Memory B cell (primary cell): ENCODE data around the gene GPRIN2.
A peak's percentile ranks its signal among the peaks of the same experiment; 100 is the strongest.
"Not testable (repeated sequence)": the region's sequence is repeated elsewhere in the genome, so short reads cannot be mapped to it uniquely, and the experiment has no call there.

ENCODE experiments used
- ATAC-seq: fragments of 150-1000 bp; cut with Tn5 transposase; 2 replicates; pipeline ENCODE4 v1.10.0; 2021; ENCODE audit warnings: low read depth, mild to moderate bottlenecking, moderate library complexity
- DNase-seq, 2 donors: peaks; one replicate each; pipeline ENCODE4 v3.0.0; 2022; ENCODE audit warnings: low spot score in 2 of 2
- H3K27ac Mint-ChIP-seq: one replicate; pipeline ENCODE4 v1.8.0; 2022; ENCODE audit warnings: mild to moderate bottlenecking, moderate library complexity, mixed read lengths
- H3K27me3 Mint-ChIP-seq: one replicate; pipeline ENCODE4 v1.8.0; 2022; ENCODE audit warnings: mixed read lengths
- H3K36me3 Mint-ChIP-seq: one replicate; pipeline ENCODE4 v1.8.0; 2022; ENCODE audit warnings: mild to moderate bottlenecking, mixed read lengths
- H3K4me1 Mint-ChIP-seq: one replicate; pipeline ENCODE4 v1.8.0; 2022; ENCODE audit warnings: mixed read lengths
- H3K4me3 Mint-ChIP-seq: one replicate; pipeline ENCODE4 v1.8.0; 2022; ENCODE audit warnings: mild to moderate bottlenecking, moderate library complexity, mixed read lengths
- H3K9me3 Mint-ChIP-seq: one replicate; pipeline ENCODE4 v1.8.0; 2022; ENCODE audit warnings: mixed read lengths

The GPRIN2 gene

DNA sequence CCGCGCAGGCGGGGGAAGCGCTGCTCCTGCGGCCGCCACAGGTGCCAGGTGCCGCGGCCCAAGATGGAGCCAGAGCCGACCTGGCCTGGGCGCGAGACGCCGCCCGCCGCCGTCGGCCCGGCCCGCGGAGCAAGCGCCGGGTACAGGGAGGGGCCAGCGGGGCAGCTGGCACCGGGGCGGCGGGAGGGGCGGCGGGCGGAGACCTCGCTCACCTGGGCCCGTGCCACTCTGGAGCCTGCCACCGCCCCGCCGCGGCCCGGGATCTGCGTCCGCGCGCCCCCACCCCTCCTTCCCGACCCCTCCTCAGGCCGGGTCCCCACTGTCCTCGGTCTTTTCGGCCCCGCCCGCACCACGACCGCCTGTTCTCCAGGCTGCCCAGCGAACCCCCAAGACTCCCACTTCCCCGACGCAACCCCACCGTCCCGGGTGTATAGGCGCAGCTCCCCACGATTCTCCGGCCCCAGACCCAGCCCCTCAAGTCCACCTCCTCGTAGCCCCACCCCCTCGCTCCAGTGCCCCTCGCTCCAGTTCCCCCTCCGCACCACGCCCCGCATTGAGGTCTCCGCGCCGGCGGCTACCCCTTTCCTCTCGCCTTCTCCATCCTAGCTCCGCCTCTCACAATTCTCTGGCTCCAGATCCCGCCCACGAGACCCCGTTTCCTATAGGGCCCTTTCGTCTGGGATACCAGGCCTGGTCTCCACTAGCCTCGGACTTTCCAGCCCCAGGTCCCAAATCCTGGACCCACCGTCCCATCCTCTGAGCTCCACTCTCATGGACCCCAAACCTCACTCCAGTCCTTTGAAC lies at the start of gene GPRIN2:
Gene GPRIN2 (minus strand): TSS at position 144 of the 804 bp plus-strand sequence. CDS start 5,922 bp downstream, outside the sequence.
- DNase-seq: peak in 1 of 2 donors; percentile 10
- no peaks in the 10 kb centered on the region for H3K9me3 Mint-ChIP-seq
- no peak within 1 kb of the TSS for H3K27ac Mint-ChIP-seq
- peaks cover 3% of the 10 kb centered on the region for H3K36me3 Mint-ChIP-seq
- H3K4me1 Mint-ChIP-seq: peaks cover 14% of the 10 kb centered on the region
- H3K27me3 Mint-ChIP-seq: peaks cover 21% of the 10 kb centered on the region
- H3K4me3 Mint-ChIP-seq: peak within 1 kb of the TSS; percentile 84
- ATAC-seq: peak; percentile 41

DNA sequence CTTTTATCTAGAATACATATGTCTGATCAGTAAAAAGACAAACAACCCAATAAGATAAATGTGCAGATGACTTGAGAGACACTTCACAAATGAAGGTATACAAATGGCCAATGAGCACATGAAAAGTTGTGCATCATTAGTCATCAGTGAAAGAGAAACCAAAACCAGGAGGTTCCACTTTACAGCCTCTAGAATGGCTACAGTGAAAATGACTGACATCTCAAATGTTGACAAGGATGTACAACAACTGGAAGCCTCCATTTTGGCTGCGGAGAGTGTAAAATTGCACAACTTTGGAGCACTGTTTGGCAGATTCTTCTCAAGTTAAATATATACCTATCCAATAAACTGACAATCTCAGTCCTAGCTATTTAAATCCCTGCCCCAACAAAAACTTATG lies 44.1 kb upstream of the GPRIN2 start:
- peak; percentile 68 for ATAC-seq
- H3K9me3 Mint-ChIP-seq, H3K27me3 Mint-ChIP-seq, DNase-seq, H3K4me1 Mint-ChIP-seq, H3K36me3 Mint-ChIP-seq, H3K27ac Mint-ChIP-seq, H3K4me3 Mint-ChIP-seq: not testable (repeated sequence)

DNA sequence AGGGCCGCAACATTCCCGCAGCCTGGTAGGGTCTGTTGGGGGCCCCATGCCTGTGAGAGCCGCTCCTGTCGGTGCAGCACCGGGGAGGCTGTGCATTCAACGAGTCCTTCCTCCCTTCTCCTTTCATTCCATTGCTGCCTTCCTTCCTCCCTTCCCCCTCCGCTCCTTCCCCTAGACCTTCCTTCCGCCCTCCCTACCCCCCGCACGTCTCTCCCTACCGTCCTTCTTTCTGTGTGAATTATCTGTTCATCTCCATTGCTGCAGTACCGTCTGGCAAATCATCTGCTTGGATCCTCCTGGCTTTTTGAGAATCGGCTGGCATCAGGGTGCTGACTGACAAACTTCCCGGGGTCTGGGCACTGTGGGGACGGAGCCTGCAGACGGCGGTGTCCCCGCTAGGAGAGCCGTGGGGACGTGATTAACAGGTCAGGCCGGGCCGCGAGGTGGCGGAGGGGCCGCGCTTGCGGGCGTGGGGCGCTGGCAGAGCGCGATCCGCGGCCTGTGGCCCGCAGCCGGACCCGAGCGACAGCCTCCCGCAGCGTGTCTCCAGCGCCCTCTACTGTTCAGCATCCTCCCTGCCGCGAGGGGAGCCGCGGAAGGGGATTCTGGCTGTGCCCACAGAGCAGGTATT lies 41.3 kb upstream of the GPRIN2 start:
- H3K36me3 Mint-ChIP-seq, H3K27me3 Mint-ChIP-seq, H3K9me3 Mint-ChIP-seq, H3K27ac Mint-ChIP-seq, H3K4me1 Mint-ChIP-seq: not testable (repeated sequence)
- ATAC-seq (peak; percentile 85), DNase-seq (peak in 1 of 2 donors; percentile 11)
- peak overlapping the region; percentile 39 for H3K4me3 Mint-ChIP-seq

DNA sequence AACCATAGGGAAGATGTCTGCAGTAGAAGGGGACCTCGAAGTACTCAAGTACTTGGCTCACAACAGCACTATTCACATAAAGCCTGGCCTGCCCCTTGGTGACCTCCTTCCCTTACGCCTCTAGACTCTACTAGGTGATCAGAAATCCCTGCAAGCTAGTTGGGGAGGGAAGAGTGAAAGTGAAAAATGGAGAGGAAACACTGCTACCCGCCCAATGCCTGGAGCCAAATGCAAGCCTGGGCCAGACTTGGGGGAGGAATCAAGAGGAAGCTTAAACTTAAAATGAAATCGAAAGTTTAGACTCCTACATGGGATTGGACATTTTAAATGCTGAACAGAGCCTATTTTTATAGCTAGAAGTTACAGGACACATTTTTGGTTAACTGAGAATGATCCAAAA lies 40.1 kb upstream of the GPRIN2 start:
- ATAC-seq, H3K27ac Mint-ChIP-seq, H3K4me3 Mint-ChIP-seq, DNase-seq, H3K27me3 Mint-ChIP-seq, H3K36me3 Mint-ChIP-seq, H3K9me3 Mint-ChIP-seq, H3K4me1 Mint-ChIP-seq: not testable (repeated sequence)

DNA sequence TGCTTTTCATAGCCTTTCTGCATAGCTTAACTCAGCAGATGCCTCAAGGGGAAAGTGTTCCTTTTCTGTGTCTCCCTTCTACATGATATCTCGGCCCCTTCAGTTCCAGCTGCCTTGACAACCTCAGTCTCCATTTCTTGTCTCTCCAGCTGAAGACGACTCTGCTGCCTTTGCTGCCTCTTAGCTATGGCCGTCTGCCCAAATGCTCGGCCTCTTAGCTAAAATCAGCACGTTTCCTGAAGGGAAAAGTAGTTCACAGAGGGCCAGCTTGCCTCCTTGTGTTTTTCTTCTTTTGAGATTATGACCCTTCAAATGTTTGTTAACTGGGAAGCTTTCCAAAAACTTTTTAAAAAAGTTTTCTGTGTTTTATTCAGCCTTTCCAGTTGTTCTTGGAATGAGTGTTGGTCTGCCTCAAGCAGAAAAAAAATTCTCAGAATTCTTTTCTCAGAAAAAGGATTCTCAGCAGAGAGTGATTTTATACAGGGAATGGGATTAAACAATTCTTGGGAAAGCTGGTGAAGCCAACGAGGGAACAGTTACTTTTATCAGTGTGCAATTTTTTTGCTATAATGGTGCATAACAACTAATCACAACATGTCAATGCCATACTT lies 38.1 kb upstream of the GPRIN2 start:
- not testable (repeated sequence) for H3K36me3 Mint-ChIP-seq, DNase-seq, ATAC-seq, H3K27me3 Mint-ChIP-seq, H3K9me3 Mint-ChIP-seq, H3K4me1 Mint-ChIP-seq, H3K27ac Mint-ChIP-seq, H3K4me3 Mint-ChIP-seq

DNA sequence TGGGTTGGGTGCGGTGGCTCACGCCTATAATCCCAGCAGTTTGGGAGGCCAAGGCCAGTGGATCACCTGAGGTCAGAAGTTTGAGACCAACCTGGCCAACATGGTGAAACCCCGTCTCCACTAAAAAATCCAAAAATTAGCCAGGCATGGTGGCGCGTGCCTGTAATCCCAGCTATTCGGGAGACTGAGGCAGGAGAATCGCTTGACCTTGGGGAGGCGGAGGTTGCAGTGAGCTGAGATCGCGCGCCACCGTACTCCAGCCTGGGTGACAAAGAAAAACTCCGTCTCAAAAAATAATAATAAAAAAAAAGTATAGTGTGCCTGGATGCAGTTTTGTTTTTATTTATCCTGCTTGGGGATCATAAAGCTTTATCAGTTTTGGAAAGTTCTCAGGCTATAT lies 36.8 kb upstream of the GPRIN2 start:
- not testable (repeated sequence) for H3K4me3 Mint-ChIP-seq, H3K4me1 Mint-ChIP-seq, ATAC-seq, H3K36me3 Mint-ChIP-seq, H3K27ac Mint-ChIP-seq, DNase-seq, H3K27me3 Mint-ChIP-seq, H3K9me3 Mint-ChIP-seq

DNA sequence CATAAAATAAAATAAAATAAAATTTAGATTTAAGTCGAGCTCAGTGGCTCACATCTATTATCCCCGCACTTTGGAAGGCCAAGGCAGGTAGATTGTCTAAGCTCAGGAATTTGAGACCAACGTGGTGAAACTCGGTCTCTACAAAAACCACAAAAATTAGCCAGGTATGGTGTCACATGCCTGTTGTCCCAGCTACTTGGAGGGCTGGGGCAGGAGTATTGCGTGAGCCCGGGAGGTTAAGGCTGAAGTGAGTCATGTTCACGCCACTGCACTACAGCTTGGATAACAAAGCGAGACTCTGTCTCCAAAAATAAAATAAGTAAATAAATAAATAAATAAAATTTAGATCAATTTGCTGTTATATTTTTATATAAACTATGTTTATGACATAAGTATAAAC lies 34.6 kb upstream of the GPRIN2 start:
- not testable (repeated sequence) for H3K4me3 Mint-ChIP-seq, H3K9me3 Mint-ChIP-seq, ATAC-seq, H3K36me3 Mint-ChIP-seq, H3K27ac Mint-ChIP-seq, H3K27me3 Mint-ChIP-seq, DNase-seq, H3K4me1 Mint-ChIP-seq

DNA sequence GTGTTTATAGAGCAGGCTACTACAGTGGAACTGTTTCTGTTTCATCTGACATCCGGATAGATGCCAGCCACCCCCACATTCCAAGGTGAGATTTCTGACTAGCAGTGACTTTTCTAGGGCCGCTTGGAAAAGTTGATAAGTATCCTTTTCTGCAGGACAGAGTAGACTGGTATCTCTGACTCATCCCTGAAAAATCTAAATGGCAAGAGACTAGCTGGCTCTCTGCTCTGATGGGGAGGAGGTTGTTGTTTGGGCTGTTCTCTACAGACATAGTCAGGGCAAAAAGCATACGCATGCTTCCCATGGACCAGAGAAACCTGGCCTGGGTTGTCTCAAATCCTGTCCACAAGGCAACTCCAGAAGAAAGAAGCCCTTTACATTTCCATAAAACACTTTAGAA lies 33.1 kb upstream of the GPRIN2 start:
- not testable (repeated sequence) for ATAC-seq, H3K36me3 Mint-ChIP-seq, DNase-seq, H3K4me3 Mint-ChIP-seq, H3K4me1 Mint-ChIP-seq, H3K9me3 Mint-ChIP-seq, H3K27me3 Mint-ChIP-seq, H3K27ac Mint-ChIP-seq

DNA sequence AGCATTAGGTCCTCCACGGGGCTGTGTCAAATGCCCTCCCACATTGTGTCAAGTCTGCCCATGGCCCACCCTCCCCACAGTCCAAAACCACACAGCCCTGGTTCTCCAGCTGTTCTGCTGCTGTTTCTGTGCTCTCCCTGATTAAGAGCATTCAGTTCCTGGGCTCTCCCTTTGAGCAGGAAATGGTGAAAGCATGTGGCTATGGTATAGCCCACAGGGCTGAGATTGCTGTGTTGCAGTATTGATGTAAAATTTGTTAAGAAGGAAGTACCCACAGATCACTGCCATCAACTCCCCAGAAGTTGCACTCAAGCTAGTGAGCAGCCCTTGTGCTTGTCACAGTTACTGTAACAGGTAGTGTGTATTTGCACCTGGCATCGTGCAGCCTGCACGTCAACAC lies 31.8 kb upstream of the GPRIN2 start:
- not testable (repeated sequence) for H3K9me3 Mint-ChIP-seq, H3K4me3 Mint-ChIP-seq, H3K4me1 Mint-ChIP-seq, DNase-seq, H3K27ac Mint-ChIP-seq, H3K27me3 Mint-ChIP-seq, ATAC-seq, H3K36me3 Mint-ChIP-seq

DNA sequence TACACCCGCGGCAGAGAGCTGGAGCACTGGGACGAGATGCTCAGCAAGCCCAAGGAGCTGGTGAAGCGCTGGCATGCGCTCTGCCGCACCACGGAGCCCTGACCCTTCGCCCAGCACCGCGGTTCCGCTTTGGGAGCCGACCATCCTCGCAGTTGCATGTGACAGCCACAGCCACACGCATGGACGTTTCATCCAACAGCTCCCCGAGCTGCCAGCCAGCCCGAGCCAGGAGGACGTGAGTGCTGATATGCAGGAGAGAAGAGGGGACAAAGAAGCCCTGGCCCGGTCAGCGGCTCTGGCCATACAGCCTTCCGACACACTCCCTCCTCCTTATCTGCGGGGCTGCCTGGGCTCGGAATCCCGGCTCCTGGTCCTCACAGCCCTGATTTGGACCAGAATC lies 31.1 kb upstream of the GPRIN2 start:
- not testable (repeated sequence) for DNase-seq, H3K27ac Mint-ChIP-seq, H3K27me3 Mint-ChIP-seq, H3K36me3 Mint-ChIP-seq, H3K4me1 Mint-ChIP-seq, H3K9me3 Mint-ChIP-seq, ATAC-seq, H3K4me3 Mint-ChIP-seq

DNA sequence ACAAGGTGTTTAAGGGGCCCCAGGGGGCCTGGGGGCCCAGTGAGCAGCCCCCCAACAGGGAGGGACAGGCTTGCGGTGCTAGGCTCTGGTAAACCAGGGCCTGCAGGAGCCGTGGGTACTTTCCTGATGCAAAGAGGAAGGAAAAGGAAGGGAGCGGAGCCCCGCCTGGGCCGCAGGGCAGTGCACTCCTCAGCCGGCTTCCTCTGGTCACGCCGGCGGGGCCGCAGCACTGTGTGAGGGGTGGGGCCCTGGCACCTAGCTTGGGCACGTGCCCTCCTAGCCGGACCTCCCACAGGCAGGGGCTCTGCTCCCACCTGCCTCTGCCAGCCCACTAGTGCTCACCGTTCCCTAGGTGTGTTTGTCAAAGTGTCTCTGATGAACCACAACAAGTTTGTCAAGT lies 28.8 kb upstream of the GPRIN2 start:
- ATAC-seq, H3K27me3 Mint-ChIP-seq, H3K4me3 Mint-ChIP-seq, DNase-seq, H3K9me3 Mint-ChIP-seq, H3K27ac Mint-ChIP-seq, H3K36me3 Mint-ChIP-seq, H3K4me1 Mint-ChIP-seq: not testable (repeated sequence)

DNA sequence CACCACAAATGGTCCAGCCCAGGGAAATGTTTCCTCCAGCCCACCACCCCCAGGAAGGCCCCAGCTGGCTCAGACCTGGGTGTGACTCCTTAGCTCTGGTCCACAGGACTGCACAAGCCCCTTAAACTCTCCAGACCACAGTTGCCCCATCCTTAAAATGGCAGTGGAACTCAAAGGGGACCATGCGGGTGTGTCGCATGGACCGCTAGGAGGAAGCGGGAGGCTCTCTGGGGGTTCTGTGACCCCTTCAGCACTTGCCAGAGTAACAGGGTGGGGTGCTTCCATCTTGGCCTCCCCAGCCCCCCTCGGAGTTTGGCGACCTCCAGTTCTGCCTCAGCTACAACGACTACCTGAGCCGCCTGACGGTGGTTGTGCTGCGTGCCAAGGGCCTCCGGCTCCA lies 27.7 kb upstream of the GPRIN2 start:
- not testable (repeated sequence) for H3K27me3 Mint-ChIP-seq, ATAC-seq, H3K4me1 Mint-ChIP-seq, DNase-seq, H3K27ac Mint-ChIP-seq, H3K36me3 Mint-ChIP-seq, H3K9me3 Mint-ChIP-seq, H3K4me3 Mint-ChIP-seq

DNA sequence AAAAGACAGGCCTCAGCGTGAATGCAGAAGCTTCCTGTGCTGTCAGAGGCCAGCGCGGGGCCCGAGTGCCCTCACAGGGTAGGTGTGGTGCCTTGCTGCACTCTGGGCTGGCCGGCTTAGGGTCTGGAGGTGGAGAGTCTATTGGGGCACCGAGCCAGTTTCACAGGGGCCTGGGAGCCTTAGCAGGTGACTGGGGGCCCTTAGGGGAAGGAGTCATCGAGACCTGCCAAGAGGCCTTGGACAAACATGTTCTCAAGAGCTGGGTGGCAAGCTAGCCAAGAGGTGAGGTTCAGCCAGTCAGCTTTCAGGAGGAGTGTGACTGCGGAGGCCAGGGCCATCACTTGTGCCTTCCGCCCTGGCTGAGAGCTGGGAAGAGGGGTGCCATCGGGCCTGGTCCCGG lies 26.1 kb upstream of the GPRIN2 start:
- not testable (repeated sequence) for H3K9me3 Mint-ChIP-seq, H3K36me3 Mint-ChIP-seq, H3K4me1 Mint-ChIP-seq, ATAC-seq, DNase-seq, H3K27me3 Mint-ChIP-seq, H3K27ac Mint-ChIP-seq, H3K4me3 Mint-ChIP-seq

DNA sequence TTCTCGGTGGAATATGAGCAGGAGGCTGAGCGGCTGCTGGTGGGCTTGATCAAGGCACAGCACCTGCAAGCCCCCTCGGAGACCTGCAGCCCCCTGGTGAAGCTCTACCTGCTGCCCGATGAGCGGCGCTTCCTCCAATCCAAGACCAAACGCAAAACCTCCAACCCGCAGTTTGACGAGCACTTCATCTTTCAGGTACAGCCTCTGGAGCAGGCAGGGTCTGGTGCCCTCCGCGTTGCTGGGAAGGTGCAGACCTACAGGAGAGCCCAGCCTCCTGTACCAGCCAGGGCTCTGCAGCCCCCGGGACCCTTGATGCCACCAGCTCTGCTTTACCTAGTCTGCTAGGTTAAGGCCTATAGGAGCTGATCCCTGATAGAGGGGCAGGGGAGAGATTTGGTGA lies 25.5 kb upstream of the GPRIN2 start:
- not testable (repeated sequence) for H3K27me3 Mint-ChIP-seq, DNase-seq, H3K4me3 Mint-ChIP-seq, H3K27ac Mint-ChIP-seq, H3K36me3 Mint-ChIP-seq, ATAC-seq, H3K4me1 Mint-ChIP-seq, H3K9me3 Mint-ChIP-seq
